HEK293 (cell line): Measurements from ENCODE around the gene KCTD17.

ENCODE experiments used
- SETDB1 ChIP-seq: IDR thresholded peaks from one replicate; pipeline ENCODE4 v1.6.1; 2017; ENCODE audit warnings: mild to moderate bottlenecking, low read length, moderate library complexity, mixed read lengths; ENCODE audit not compliant: insufficient read length
- SP7 ChIP-seq: fragments of 450-650 bp; formaldehyde crosslinking; IDR thresholded peaks from 2 replicates; pipeline ENCODE4 v1.5.1; 2016; ENCODE audit warnings: missing biosample characterization, missing genetic modification characterization
- ZBTB8A ChIP-seq: fragments of 450-650 bp; formaldehyde crosslinking; IDR thresholded peaks from 2 replicates; pipeline ENCODE4 v1.5.1; 2016; ENCODE audit warnings: missing biosample characterization, missing genetic modification characterization
- ZFP3 ChIP-seq: fragments of 450-650 bp; formaldehyde crosslinking; IDR thresholded peaks from 2 replicates; pipeline ENCODE4 v1.5.1; 2016; ENCODE audit warnings: low read depth, missing biosample characterization, missing genetic modification characterization
- ZNF114 ChIP-seq: fragments of 450-650 bp; formaldehyde crosslinking; IDR thresholded peaks from 2 replicates; pipeline ENCODE4 v1.5.0; 2017; ENCODE audit warnings: missing biosample characterization, missing genetic modification characterization
- ZNF175 ChIP-seq: fragments of 450-650 bp; formaldehyde crosslinking; IDR thresholded peaks from 2 replicates; pipeline ENCODE4 v1.5.1; 2016; ENCODE audit warnings: missing biosample characterization, missing genetic modification characterization
- ZNF701 ChIP-seq: fragments of 450-650 bp; formaldehyde crosslinking; IDR thresholded peaks from 2 replicates; pipeline ENCODE4 v1.5.1; 2016; ENCODE audit warnings: missing biosample characterization, missing genetic modification characterization
- ZNF76 ChIP-seq: fragments of 450-650 bp; formaldehyde crosslinking; IDR thresholded peaks from 2 replicates; pipeline ENCODE4; 2016; ENCODE audit warnings: low read depth, missing biosample characterization, missing genetic modification characterization, borderline replicate concordance
- TF ChIP-seq, protein P1 (sequence below): IDR thresholded peaks from 2 replicates; pipeline ENCODE4 v1.6.1; 2011; ENCODE audit warnings: mild to moderate bottlenecking, low read depth, low read length, borderline replicate concordance
- TF ChIP-seq, protein P2 (sequence below): fragments of 450-650 bp; formaldehyde crosslinking; IDR thresholded peaks from 2 replicates; pipeline ENCODE4 v1.5.1; 2017; ENCODE audit warnings: missing biosample characterization, missing genetic modification characterization
- TF ChIP-seq, protein P3 (sequence below): fragments of 450-650 bp; formaldehyde crosslinking; IDR thresholded peaks from 2 replicates; pipeline ENCODE4 v1.5.1; 2017; ENCODE audit warnings: missing biosample characterization, mild to moderate bottlenecking, missing genetic modification characterization, moderate library complexity
- TF ChIP-seq, protein P4 (sequence below): fragments of 450-650 bp; formaldehyde crosslinking; IDR thresholded peaks from 2 replicates; pipeline ENCODE4 v1.5.1; 2016; ENCODE audit warnings: missing biosample characterization, missing genetic modification characterization

DNA sequence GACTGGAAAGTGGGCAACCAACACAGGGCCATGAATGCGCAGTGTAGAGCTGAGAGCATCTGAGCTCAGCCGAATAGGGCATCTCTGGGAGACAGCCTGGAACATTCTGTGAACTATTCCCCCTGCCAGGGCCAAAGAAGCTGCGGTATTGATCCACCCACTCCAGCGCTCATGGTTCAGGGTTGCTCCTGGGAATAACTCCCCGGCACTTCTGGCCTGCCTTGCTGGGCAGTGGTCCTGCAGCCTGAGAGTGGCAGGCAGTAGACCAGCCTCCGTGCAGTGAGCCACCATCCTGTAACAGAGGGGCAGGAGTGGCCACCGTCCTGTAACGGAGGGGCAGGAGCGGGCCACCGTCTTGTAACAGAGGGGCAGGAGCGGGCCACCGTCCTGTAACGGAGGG lies 45.8 kb downstream of the KCTD17 start:
- TF ChIP-seq, protein P1, sequence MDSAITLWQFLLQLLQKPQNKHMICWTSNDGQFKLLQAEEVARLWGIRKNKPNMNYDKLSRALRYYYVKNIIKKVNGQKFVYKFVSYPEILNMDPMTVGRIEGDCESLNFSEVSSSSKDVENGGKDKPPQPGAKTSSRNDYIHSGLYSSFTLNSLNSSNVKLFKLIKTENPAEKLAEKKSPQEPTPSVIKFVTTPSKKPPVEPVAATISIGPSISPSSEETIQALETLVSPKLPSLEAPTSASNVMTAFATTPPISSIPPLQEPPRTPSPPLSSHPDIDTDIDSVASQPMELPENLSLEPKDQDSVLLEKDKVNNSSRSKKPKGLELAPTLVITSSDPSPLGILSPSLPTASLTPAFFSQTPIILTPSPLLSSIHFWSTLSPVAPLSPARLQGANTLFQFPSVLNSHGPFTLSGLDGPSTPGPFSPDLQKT = no peak
- no peak for TF ChIP-seq SP7 (tag by site-specific recombination)
- TF ChIP-seq, protein P2, sequence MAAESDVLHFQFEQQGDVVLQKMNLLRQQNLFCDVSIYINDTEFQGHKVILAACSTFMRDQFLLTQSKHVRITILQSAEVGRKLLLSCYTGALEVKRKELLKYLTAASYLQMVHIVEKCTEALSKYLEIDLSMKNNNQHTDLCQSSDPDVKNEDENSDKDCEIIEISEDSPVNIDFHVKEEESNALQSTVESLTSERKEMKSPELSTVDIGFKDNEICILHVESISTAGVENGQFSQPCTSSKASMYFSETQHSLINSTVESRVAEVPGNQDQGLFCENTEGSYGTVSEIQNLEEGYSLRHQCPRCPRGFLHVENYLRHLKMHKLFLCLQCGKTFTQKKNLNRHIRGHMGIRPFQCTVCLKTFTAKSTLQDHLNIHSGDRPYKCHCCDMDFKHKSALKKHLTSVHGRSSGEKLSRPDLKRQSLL = no peak
- TF ChIP-seq ZNF175 = no peak
- TF ChIP-seq, protein P3, sequence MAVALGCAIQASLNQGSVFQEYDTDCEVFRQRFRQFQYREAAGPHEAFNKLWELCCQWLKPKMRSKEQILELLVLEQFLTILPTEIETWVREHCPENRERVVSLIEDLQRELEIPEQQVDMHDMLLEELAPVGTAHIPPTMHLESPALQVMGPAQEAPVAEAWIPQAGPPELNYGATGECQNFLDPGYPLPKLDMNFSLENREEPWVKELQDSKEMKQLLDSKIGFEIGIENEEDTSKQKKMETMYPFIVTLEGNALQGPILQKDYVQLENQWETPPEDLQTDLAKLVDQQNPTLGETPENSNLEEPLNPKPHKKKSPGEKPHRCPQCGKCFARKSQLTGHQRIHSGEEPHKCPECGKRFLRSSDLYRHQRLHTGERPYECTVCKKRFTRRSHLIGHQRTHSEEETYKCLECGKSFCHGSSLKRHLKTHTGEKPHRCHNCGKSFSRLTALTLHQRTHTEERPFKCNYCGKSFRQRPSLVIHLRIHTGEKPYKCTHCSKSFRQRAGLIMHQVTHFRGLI (tag by site-specific recombination) = no peak
- TF ChIP-seq ZNF114 (tag by site-specific recombination) = no peak
- no peak for TF ChIP-seq ZFP3 (tag by site-specific recombination)
- TF ChIP-seq, protein P4, sequence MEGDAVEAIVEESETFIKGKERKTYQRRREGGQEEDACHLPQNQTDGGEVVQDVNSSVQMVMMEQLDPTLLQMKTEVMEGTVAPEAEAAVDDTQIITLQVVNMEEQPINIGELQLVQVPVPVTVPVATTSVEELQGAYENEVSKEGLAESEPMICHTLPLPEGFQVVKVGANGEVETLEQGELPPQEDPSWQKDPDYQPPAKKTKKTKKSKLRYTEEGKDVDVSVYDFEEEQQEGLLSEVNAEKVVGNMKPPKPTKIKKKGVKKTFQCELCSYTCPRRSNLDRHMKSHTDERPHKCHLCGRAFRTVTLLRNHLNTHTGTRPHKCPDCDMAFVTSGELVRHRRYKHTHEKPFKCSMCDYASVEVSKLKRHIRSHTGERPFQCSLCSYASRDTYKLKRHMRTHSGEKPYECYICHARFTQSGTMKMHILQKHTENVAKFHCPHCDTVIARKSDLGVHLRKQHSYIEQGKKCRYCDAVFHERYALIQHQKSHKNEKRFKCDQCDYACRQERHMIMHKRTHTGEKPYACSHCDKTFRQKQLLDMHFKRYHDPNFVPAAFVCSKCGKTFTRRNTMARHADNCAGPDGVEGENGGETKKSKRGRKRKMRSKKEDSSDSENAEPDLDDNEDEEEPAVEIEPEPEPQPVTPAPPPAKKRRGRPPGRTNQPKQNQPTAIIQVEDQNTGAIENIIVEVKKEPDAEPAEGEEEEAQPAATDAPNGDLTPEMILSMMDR (tag by site-specific recombination) = no peak
- no peak for TF ChIP-seq ZBTB8A (tag by site-specific recombination)
- no peak for TF ChIP-seq SETDB1
- TF ChIP-seq ZNF76 (tag by site-specific recombination) = no peak
- no peak for TF ChIP-seq ZNF701 (tag by site-specific recombination)
